Fibroblast of skin of left quadriceps (primary cell): ENCODE results near the gene PRR5L.

Experiments
- DNase-seq, 2 experiments: peaks; one replicate each; pipeline ENCODE4 v3.0.0-alpha.2; 2013; ENCODE audit warnings: low read depth in 2 of 2

The PRR5L gene

DNA sequence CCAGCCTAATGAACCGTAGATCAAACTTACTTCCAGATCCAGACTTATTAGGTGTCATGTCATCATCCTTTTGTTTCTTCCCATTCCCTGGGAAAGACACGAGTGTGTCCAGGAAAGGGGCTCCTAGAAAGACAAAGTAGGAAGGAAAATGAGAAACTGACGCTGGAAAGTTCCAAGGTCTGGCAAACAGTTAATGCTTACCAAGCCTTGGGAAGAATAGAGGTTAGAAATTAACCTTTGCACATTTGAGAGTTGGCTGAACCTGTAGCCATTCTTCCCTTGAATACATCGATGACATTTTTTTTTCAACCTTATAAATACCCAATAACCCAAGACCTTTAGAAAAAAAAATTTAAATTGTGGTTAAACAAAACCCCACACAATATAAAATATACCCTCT lies 136.7 kb downstream of the PRR5L start:
- no peak for DNase-seq

GRCh38 chr11:36436064-36436463 lies 140.0 kb downstream of the PRR5L start:
- no peak for DNase-seq

DNA sequence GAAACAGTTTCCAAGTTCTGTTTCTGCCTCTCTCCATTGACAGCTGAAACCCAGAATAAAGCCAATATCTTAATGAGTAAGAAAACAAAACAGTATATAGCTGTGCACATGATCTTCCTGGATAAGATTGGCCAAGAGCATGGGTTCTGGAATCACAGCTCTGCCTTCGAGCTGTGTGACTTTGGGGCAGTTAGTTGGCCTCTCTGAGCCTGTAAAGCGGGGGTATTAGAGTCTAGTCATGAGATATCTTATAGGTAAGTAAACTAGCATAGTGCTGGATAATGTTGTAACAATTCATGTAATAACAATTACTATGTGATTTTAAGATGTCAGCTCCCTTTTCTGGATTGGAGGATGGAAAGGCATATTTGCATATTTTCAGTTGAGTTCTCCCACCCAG lies 140.5 kb downstream of the PRR5L start:
- no peak for DNase-seq

DNA sequence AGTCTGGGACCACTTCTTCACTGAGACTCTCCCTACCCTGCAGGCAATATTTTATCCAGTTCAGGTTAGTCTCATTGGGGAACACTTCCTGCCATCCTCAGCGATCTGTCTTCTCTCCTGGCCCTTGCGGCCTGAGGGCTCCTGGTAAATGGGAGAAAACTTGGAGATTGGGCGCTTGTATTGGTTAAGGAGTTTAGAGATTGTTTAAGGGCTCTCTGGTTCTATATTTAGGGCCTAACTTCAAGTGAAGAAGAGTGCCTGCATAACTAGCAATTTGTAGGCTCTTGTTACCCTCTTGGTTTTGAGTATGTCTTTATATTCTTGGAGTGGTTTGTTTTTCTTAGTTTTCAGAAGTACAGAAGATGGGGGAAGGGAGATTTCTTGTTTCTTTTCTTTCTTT lies 141.3 kb downstream of the PRR5L start:
- no peak for DNase-seq

DNA sequence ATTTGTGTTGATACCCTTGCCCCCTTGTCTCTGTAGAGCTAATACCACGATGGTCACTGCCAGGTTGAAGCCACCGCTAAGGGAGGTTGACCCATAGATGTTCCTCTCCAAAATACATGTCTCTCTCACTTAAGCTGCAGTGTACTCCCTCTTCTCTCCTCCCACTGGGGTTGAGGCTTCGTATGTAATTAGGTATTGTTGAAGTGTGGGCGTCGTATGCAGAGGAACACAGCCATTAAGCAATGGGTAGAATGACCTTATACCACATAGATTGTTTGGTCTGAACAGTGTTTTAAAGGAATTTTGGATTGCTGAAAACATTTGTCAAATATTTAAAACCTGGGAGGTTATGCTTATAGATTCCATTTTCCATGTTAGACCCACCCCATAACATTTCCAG lies 142.0 kb downstream of the PRR5L start:
- no peak for DNase-seq

GRCh38 chr11:36441610-36442208 lies 145.6 kb downstream of the PRR5L start:
- no peak for DNase-seq

DNA sequence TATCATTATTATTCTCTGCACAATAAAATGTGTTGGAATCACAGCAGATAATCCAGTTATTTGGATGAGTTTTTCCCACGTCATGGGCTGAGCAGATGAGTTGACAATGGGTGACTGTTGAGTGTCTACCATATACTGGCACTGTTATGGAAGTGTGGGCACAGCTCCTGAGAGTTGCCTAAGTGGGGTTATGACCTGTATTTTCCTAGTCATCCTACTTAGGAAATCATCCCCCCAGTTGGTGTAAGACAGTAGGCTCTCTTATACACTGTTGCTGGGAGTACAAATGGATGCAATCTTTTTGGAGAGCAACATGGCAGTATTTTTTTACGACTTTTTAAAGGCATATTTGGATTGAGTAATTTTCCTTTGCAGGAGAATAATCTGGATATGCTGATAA lies 147.6 kb downstream of the PRR5L start:
- DNase-seq: no peak

DNA sequence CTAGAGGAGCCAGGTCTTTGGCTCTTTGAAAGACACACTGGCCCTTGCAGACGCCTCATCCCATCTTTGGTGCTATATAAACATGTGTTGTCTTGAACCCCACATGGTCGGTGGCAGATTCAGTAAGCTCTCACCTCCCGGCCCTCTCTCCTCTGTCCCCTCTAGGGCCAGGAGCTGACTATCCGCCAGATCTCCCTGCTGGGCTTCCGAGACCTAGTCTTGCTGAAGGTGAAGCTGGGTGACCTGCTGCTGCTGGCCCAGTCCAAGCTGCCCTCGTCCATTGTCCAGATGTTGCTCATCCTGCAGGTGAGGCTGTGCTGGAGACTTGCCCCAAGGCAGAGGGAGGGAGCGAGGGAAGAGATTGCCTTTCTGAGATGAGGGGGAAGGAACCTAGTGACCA lies 150.0 kb downstream of the PRR5L start:
- no peak for DNase-seq

- DNase-seq: peak; percentile 14 to 20
Measured at GRCh38 chr11:36447514-36447913, 151.4 kb downstream of the PRR5L start.

GRCh38 chr11:36447947-36448346 lies 151.9 kb downstream of the PRR5L start:
- DNase-seq: no peak

GRCh38 chr11:36449561-36450096 lies 153.5 kb downstream of the PRR5L start:
- no peak for DNase-seq

GRCh38 chr11:36450110-36450572 lies 154.1 kb downstream of the PRR5L start:
- DNase-seq: no peak

- DNase-seq: no peak
Measured at GRCh38 chr11:36451045-36451444, 155.0 kb downstream of the PRR5L start.

GRCh38 chr11:36451681-36452080 lies 155.6 kb downstream of the PRR5L start:
- no peak for DNase-seq

- no peak for DNase-seq
Measured at GRCh38 chr11:36452236-36452940, 156.3 kb downstream of the PRR5L start.

- no peak for DNase-seq
Measured at GRCh38 chr11:36452961-36453360, 156.9 kb downstream of the PRR5L start.

GRCh38 chr11:36453678-36454077 lies 157.6 kb downstream of the PRR5L start:
- DNase-seq: no peak

DNA sequence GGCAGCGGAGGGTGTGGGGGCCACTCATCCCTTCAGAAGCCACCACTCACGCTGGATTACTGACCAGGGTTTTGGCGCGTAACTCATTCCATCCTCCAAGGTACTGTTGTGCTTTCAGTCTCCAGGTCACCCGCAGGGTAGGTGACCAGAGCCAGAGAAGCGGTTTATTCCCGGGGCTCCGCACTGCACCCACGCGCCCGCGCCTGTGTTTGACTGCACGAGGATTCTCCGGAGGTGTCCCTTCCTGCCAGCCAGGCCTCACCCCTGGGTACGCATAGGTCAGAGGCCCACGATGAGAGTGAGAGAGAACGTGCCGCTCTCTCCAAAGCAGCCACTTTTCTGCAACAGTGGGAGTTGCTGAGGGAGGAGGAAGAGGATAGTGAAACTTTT lies 158.5 kb downstream of the PRR5L start:
- DNase-seq: no peak

- no peak for DNase-seq
Measured at GRCh38 chr11:36454941-36455631, 159.0 kb downstream of the PRR5L start.

- DNase-seq: peak; percentile 91 to 94
Measured at GRCh38 chr11:36455658-36456111, 159.6 kb downstream of the PRR5L start.

GRCh38 chr11:36456156-36456555 lies 160.1 kb downstream of the PRR5L start:
- DNase-seq: peak in 1 of 2 experiments; percentile 17

- no peak for DNase-seq
Measured at GRCh38 chr11:36458129-36458915, 162.2 kb downstream of the PRR5L start.
